Activated T-helper 1 cell treated with anti-CD3 and anti-CD28 coated beads, Interleukin-2, amount 50 U/mL, for 16 hours (primary cell): Measurements from ENCODE around the gene DOK1.

Experiments used
- DNase-seq, 2 donors: peaks; one replicate each; pipeline ENCODE4 v3.0.0-alpha.2; 2020; ENCODE audit warnings: low read depth in 1 of 2, low spot score in 1 of 2

The DOK1 gene

DNA sequence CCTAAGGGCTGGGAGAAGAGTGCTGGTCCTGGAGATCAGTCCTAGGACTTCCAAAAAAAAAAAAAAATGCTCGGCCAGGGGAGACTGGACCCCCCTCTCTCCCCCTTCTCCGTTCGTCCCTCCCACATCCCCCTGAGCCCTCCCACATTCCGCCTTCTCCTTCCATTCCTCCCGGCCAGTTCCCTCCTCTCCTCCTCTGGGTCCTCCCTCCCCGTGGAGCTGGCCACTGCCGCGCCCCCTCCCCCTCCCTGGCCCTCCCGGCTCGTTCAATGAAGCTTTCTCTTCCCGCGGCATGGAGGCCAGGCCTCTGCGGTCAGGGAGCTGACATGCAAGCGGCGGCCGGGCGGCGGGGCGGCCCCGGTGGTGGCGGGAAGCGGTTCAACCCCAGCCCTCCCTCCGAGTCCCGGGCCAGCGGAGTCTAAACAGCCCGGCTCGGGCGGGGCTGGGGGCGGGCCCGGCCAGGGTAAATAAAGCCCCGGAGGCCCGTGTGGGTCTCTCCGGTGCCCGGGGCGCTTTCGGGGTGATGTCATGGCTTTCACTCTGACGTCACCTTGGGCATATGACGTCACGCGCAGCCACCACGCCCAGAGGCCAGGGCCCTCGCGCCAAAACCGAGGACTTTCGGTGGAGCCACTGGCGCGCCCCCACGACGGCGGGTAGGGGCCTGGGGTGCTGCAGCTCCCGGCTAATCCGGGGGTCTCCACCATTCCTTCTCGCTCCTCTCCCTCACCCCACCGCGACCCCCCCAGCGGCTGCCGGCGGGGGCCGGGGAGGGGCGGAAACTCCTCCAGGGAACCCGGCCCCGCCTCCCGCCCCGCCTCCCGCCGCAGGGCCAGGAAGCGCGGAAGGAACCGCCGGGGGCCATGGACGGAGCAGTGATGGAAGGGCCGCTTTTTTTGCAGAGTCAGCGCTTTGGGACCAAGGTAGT, at the start of gene DOK1, which contains the start of gene LOXL3:
Gene DOK1 (plus strand): TSS at position 829 of the 928 bp plus-strand sequence. CDS start 35 bp downstream, at position 864.
Gene LOXL3 (minus strand): TSS at position 51 of the 928 bp plus-strand sequence. CDS start 1,308 bp downstream, outside the sequence.
- DNase-seq: peak; percentile 67 to 69

DNA sequence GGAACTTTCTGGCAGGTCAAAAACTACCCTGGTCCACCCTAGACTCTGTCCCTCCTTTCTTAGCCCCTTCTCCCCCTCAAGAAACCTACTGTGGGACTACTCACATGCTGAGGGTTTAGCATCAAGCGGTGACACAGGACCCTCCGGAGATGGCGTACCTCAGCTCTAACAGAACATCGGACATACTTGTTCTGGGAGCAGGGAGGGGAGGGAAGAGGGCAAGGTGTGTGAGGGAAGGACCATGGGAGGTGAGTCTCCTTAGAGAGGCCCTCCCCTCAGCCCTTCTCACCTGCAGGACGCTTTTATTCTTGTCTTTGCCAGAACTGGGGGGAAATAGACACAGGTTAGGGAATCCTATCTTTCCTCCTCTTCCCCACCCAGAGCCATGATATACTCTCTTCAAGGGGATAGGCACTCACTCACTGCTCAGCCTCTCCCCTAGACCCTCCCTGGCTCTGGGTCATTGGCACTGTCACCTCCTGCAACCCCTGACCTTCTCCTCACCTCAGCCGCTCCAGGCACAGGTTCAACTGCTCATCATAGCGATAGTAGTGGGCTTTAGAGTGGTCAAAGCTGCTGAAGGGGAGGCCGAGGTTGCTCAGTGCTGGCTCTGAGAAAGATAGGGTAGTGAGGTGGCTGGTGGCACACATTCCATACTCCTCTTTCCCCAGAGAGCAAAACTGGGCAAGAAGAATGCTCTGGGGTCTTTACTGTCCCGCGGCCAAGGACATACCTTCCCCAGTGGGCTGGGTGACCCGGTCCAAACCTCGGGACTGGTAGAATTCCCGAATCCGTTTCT, 48.9 kb upstream of the DOK1 start:
- DNase-seq: no peak

DNA sequence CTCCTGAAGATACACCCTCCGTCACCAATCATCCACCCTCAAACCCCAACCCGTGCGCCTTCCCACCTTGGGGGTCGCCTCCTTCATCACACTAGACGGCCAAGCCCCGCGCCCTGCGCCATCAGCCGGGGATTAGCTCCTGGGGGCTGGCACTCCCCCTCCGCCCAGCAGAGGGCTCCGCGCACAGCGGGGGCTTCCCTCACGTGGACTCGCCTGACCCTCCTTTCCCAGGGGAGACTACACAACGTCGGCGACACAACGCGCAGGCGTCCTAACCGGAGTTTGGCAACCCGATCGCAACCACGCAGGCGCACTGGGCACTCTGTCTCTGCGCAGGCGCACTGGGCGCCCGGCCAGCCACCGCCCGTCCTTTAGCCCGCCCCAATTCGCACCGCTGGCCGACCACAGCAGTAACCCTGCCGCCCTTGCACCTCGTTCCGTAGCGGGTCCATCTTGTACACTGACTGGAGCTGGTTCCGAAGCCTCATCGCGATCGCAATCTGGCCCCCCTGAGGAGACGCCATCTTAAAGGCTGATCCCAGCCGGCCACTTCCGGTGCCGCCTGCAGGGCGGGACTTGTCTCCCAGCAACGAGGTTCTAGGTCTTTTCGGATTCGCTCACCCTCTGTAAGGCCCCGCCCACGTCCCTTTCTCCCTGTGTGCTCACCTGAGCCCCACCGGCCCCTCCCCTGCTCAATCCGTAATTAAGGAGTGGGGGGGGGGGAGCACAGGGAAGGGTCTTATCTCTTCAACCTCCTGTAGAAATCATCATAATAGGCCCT, 47.2 kb upstream of the DOK1 start, which contains the start of gene PCGF1:
Gene PCGF1 (minus strand): TSS at position 551 of the 781 bp plus-strand sequence. CDS start 27 bp downstream, at position 524.
- peak; percentile 95 to 98 for DNase-seq

DNA sequence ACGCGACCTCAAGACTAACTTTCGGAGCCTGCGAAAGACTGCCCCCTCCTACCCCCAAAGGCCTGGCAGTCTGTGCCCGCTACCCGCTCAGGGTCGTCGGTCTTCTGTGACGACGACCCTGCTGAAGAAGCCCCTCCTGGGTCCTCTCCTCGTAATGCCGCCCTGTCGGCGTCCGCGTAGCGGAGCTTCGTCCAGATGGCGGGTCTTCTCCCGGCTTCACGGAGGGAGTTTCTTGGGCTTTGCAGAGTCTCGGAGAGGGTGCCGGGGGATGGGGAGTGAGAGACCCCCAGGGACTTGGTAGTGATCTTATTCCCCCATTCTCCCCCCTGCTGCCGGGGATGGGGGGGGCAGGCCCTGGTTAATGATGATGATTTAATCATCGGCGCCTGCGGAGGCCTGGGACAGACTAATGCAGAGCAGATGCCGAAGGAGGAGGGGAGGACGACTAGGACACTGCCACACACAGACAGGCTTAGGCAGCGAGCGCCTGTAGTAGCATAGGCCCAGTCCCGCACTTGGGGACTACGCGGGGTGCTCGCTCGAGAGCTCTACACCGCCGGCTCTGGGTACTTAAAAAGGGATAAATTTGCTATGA, 46.5 kb upstream of the DOK1 start:
- DNase-seq: no peak

DNA sequence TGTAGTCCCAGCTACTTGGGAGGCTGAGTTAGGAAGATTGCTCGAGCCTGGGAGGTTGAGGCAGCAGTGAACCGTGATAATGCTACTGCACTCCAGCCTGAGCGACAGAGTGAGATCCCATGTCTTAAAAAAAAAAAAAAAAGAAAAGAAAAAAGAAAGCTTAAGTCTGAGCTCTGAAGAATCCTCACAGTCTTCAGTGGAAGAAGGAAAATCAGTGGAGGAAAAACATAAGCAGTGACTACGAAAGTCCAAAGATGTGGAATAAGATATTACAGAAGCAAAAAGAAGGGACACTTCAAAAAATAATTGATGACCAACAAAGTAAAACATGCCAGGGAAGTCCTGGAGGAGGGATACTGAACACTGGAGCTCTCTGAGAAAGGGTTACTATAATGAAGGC, 44.2 kb upstream of the DOK1 start:
- no peak for DNase-seq

DNA sequence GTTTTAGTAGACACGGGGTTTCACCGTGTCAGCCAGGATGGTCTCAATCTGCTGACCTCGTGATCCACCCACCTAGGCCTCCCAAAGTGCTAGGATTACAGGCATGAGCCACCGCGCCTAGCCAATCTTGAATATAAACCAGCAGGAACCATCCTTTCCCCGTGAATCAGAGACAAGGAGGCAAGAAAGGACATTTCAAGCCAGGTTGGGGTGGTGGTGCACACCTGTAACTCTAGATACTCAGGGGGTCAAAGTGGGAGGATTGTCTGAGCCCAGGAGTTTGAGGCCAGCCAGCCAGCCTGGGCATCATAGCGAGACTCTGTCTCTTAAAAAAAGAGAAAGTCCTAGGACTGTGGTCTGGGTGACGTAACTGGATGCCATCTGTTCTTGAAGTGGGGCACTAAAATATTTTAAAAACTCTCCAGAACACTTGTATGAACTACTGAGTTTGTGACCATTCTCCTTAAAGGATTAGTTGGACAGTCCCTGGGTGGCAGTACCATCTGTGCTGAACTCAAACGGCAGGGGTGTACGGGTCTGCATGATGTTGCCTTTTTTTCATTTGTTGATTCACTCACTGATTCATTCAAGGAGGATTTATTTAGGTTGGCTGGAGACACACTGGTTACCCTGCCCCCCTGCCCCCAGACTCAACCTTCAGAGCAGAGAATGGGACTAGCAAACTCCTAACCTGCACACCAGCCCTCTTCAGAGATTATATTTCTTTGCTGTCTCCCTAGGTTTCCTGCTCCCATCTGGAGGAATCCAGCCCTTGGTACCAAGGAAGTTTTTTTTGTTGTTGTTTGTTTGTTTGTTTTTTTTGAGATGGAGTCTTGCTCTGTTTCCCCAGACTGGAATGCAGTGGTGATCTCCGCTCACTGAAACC, 43.2 kb upstream of the DOK1 start:
- DNase-seq: no peak

DNA sequence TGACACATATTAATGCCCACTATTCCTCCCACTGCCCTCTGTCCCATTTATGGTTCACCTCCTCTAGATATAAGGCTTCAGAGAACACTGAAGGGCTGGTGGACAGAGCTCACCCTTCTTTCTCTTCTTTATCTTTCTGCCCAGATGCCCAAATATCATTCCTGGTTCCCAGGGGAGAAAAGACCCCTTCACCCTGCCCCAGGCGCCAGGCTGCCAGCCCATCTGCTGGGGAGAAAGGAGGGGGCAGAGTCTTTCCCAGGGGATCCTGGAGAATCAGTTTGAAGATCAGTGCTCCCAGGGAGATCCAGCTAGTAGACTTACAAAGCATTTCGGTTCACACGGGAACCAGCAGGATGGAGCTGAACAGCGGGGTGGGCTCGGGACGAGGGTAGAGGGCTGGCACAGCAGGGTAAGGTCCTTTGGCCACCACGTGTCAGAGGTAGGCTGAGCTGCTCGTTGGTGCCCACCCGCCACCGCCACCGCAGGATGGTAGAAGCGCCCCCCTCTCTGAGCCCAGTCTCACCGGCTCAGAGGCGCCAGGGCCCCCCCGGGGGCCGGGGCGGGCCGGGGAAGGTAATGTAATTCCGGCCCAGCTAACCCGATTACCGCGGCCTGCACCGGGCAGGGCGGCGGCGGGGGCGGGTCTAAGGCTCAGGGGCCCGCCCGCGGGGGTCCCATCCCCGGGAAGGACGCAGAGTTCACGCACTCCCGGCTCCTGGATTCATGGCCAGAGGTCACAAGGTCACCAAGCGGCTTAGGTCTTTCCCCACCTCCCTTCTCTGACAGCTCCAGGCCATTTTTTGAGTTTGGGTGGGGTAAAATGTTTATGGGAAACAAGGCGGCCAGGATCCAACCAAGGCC, 41.5 kb upstream of the DOK1 start:
- no peak for DNase-seq

DNA sequence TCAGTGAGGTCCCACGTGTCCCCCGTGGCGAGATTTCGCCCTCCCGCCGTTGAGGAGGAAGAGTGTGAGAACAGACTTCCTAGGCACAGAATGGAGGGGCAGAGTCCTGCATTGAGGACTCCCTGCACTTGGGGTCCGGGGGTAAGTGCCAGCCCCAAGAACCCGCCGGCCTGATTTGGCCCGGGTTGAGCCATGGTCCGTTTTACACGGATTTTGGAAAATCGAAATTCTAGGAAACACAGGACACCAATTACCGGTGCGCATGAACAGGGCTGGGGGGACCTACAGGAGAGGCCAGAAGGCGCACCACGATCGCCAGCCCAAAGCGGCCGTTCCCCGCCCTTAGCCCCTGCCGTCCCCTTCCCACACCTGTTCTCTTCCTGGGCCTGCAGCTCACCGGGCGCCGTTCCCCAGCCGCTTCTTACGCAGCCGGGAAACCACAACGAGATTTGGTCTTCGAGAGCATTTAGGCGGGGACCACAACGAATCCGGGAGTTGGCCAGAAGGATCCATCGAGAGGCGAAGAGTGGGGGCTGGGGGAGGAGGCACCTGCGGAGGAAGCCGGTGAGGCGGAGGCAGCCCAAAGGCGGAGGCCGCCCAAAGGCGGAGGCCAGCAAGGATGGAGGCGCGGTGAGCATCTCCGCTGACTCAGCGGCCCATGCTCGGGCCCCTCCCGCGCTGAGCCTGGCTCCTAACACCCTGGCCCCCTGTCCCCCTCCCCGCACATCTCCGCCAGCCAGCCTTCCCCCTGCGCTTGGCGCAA, 40.7 kb upstream of the DOK1 start:
- DNase-seq: no peak

DNA sequence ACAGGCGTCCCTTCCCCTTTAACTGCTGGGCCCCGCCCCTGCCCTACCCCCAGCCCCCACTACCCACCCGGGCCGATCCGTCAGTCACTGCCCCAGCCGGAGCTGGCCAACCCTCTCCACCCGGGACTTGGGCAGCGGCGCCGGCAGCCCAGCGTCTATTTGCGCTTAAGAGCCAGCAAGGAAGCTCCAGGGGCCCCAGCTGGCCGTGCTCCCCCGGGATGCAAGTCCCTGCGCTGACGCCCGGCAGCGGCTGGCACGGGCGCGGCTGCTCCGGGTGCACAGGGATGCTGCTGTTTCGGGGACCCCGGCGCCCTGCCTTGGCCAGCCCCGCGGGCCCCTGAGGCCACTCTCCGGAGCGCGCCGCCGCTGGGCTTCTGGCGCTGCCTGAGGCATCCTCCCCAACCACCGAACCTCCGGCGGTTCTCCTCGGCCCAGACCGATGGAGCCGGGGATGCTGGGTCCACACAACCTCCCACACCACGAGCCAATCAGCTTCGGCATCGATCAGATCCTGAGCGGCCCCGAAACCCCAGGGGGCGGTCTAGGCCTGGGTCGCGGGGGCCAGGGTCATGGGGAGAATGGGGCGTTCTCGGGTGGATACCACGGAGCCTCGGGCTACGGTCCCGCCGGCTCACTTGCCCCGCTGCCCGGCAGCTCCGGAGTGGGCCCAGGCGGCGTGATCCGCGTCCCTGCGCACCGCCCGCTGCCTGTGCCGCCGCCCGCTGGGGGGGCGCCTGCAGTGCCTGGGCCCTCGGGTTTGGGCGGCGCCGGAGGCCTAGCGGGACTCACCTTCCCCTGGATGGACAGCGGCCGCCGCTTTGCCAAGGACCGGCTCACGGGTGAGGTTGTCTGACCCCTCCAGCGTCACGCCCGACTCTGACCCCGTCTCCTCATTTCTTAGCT, 39.9 kb upstream of the DOK1 start, which contains the start of gene TLX2:
Gene TLX2 (plus strand): TSS at position 83 of the 903 bp plus-strand sequence. CDS start 357 bp downstream, at position 440.
- no peak for DNase-seq

DNA sequence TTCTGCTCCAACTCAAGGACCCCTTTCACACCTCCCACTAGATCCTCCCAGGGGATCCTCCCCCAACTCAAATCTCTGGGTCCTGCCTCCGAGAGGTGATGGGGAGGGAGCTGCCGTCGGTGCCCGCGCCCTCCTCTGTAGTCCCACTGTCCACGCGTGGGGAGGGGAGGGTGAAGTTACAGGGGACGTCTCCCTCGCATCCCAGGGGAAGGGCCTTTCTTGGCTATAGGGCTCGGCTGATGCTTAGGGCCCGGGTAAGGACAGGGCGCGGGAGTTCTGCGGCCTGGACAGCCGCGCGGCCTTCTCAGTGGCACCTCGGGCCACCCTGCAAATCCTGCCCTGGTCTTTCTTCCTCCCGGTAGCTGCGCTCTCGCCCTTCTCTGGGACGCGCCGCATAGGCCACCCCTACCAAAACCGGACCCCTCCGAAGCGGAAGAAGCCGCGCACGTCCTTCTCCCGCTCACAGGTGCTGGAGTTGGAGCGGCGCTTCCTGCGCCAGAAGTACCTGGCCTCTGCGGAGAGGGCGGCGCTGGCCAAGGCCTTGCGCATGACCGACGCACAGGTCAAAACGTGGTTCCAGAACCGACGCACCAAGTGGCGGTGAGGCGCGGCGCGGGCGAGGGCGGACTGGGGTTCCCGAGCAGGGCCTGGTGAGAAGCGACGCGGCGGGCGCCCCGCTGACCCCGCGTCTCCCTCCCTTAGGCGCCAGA, 39.1 kb upstream of the DOK1 start:
- DNase-seq: no peak

DNA sequence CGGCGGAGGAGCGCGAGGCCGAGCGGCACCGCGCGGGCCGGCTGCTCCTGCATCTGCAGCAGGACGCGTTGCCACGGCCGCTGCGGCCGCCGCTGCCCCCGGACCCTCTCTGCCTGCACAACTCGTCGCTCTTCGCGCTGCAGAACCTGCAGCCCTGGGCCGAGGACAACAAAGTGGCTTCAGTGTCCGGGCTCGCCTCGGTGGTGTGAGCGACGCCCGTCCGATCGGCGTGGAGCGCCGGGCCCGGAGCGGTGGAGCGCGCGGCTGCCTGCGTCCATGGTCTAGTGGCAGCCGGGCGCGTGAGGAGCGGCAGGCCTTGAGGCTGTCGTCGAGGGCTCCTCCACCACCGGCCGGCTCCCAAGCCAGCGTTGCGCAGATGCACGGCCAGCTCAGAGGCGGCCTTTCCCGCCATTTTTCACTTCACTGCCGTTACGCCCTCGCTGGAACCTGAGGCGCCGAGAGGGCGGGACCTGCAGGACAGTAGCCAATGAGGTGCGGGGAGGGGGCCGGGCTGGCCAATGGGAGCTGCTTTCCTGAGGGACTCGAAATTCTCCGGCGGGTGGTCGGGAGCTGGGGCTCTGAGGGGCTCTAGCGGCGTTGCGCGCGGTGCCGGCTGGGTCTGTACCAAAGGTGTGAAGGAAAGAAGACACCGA, 38.4 kb upstream of the DOK1 start:
- DNase-seq: peak in 1 of 2 donors; percentile 61

DNA sequence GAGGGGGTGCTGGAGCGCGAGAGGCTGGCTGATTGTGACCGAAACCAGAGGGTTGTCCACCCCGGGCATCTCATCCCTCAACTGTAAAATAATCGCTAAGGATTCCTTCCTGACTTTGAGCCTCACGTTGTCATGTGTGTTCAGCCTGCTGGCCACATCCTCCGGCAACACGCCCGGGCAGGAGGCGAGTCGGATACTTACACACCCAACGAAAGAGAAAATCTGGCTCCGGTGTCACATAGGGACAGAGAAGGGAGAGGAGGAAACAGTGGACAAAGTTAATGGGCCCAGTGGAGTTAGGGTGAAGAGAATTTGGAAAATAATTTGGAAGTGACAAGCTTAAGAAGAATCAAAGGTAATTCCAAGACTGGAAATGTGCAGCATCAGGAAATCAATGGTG, 37.9 kb upstream of the DOK1 start:
- DNase-seq: no peak

DNA sequence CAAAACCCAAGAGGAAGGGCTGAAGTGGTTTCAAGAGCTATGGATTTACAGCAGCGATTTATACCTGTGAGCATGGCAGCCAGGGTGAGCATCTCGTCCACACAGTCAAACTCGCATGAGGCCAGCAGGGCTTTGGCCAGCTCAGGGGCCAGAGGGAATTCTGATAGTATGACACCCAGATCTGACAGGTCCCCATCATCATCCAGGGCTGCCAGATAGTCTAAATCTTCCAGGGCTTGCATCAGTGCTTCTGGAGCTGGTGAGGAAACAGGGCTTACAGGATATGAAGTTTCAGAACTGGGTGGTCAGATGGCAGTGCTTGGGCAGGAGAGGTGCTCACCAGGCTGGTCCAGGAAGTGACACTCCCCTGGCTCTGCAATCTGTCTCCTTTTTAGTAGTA, 32.0 kb upstream of the DOK1 start:
- DNase-seq: no peak

DNA sequence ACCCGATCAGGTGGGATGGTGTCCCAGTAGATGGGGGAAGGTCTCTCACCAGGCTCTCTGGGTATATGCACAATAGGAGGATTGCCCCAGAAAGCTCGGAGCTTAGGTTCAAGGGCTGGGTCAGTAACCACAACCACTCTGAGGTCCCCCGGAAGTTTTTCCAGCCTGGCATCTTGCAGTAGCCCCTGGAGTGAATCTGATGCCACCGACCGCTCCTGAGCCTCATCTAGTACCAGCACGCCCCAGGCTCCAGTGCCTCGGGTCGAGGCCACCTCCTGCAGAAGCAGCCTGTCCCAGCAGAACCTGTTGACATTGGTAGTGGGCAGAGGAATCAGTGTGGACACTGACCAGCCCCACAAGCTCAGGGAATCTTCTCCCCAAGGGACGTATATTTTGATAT, 30.5 kb upstream of the DOK1 start:
- DNase-seq: no peak

DNA sequence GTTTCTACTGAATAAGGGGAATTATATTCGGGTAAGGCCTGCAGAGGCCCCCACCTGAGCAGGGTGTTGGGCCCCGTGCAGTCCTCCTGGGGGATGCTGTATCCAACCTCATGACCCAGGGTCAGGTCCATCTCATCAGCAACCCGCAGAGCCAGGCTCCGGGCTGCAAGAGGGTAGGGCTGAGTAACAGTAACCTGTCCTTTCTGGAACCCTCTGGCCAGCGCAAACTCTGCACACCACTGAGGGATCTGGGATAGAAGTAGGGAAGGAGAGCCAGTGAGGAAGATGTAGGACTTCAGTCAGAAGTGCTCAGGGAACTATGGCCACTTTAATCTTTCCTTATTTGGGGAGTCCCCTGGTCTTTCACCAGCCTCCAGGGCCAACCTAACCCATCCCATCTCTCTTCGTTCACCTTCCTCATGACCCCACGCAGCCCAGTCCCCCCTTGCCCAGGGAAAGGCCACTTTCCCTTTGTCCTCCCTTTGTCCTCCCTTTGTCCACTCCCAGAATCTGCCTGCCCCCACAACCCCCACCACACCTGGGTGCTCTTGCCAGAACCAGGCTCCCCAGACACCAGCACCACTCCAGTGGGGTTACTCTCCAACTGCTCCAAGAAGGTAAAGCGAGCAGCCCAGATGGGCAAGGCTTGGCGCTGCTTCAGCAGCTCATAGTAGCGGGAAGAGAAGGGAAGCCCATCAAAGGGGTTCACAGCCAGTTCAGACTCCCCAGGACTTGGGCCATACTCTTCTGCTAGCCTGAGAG, 29.4 kb upstream of the DOK1 start:
- DNase-seq: no peak
